Epidermal melanocyte (primary cell): ENCODE results near the gene DLG2.

Experiments used
- DNase-seq: peaks from one replicate; pipeline ENCODE4 v3.0.0; 2011; ENCODE audit warnings: low spot score; ENCODE audit not compliant: insufficient read length

DLG2 gene

DNA sequence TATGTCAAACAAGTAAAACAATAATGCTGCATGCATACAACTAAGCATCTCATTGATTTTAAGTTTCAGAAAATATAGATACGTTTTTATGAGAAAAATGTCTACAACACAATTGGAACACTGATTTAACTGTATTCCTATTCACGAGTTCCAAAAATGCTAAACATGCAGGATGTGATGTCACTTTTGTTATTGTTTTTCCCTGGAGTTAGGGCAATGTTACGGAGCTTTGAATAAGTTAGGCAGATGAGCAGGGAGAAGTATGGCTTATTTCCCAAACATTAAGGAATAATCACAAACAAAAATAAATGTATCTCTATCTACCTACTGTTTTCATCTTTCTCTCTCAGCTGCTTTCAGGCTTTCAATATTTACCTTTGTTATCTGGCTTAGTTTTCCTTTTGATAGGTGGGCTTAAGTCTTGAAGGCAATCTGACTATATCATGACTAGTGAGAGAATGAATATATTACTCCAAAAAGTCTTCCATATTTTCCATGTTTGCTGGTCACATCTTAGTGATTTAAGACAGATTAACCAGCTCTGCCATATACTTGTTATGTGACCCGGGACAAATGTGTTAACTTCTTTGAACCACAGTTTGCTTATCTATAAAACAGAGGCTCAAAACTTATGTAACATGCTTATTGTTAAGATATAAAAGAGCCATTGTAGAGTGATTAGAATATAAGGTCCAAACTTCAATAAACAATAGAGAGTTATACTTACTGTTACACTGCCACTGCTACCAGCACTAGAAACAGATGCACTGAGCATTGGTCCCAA, 1486.6 kb downstream of the DLG2 start:
- no peak for DNase-seq

DNA sequence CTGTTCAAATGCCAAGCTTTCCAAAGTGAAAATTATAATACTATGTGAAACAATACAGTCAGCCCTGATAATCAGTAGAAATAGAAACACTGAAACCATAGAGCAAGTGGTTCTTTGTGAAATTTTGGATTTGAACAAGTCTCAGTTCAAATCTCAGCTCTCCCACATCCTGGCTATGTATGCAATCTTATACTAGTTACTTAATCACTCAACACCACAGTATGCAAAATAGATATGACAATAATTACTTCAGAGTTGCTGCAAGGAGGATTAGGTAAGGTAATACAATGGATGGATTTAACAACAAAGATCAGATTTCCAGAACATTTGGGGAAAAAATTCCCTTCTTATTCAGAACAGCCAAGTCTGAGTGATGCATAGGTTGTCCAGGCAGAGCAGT, 1489.2 kb downstream of the DLG2 start:
- no peak for DNase-seq

DNA sequence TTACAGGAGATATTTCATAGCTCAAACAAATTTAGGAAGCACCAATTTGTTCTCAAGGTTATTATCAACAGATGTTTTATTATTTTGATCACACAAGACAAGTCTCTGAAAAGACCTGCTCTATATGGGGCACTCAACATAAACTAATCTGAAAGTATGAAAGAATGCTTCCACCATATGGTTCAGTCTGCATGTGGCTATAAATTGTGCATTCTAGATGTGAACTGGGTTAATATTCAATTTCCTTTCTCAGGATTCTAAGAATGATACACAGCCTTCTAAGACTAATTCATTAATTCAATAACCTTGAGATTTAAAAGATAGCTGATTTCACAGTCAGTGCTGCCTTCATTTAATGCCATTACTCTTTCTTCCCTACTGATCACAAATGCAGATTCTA, 1489.6 kb downstream of the DLG2 start:
- no peak for DNase-seq

DNA sequence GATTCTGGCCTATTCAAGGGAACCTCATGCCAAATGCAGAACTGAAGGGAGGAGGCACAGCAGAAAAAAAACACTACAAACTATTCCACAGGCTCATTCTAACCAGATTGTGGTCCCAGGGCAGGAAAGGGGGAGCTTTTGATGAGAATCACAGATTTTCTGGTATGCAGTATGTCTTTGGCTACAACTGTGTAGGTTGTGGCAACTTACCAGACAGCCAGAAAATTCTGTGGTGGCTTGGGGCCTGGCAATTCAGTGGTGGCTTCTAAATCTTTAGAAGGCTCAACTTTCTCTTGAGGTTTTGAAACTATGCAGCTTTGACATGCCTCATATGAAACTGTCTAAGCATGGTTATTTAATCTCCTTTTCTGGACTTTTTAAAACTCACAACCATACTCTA, 1490.2 kb downstream of the DLG2 start:
- no peak for DNase-seq

DNA sequence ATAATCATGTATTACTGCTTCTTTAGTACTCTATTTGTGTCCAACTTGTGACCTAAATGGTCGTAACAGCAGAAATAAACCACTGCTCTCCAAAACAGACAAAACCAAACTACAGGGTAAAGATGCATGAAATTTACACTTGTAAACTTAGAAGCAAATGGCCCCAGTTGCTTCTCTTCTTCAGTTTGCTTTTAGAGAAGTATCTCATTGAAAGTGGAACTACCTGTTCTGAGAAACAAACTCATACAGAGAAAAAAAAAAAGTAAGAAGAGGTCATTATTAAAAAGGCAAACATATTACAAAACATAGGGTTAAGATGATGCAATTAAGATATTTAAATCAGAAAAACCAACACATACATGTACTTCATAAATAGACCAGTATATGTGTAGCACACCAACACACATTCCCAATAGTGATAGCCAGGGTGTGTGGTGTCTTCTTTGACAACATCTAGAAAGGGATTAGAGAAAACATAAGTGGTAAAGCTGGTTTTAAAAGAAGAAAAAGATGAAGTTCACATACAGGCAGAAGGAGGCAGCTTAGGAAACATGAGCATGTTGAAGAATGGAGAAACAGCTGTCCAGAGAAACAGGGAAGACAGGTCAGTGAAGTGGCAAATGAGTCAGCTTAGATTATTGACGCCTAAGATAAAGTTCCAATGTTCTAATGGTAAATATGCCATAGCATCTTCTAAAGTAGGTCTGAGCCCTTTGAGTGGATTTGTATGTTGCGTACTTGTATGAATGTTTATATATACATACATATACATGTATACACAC, 1496.3 kb downstream of the DLG2 start:
- DNase-seq: no peak

DNA sequence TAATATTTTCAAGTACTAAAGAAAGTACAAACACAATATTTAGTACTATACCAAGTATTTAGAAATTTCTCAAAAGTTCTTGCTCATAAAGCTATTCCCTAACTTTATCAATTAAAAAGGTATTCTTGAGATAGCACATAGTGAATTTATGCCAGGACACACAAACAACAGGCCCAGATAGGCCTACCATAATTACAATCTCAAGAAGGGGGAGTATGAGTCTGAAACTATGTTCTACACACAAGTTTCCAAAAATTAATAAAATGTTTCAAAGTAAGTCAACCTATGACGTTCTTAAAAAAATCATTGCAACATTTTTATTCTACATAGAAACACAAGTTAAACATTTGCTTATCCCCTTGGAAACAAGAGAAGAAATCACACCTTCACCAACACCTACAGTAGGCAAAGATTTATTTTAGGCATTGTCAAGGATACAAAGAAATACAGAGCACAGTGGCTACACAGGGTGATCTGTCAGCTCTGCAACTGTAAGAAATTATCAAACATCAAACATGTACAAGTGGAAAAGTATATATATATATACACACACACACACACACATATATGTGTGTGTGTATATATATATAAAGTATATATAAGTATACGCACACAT, 1497.1 kb downstream of the DLG2 start:
- DNase-seq: no peak

DNA sequence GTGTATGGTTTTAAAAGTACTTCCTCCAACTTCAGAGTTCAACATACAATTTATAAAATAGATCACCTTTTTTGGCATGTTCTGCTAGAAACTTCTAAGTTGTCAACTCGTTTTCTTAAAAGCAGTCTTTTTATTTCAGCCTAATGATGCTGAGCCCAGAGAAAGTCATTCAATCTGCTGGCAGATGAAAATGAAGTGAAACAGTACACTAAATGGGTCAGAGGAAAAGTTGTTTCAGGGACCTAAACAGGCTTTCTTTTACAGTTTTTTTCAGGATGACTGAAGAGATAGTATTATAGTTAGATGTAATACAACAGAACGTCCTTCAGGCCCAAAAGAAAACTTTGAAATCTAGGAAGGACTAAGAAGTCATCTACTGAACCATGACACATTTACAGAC, 1498.3 kb downstream of the DLG2 start:
- DNase-seq: no peak

DNA sequence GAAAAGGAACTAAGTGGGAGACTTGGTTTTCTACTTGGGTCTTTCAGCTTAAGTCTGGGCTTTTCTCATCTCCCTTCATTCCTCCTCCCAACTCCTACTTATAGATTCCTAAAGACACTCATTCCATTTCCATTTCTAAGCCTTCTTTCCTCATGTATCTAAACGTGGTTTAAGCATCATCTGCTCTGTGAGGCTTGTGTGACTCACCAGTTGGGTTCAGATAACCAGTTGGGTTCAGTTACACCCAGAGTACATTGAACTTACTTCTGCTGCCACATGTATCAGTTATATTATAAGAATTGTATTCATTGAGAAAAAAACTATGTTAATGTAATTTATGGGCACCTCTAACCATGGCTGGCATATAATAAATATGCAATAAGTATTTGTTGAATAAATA, 1509.8 kb downstream of the DLG2 start:
- DNase-seq: no peak

DNA sequence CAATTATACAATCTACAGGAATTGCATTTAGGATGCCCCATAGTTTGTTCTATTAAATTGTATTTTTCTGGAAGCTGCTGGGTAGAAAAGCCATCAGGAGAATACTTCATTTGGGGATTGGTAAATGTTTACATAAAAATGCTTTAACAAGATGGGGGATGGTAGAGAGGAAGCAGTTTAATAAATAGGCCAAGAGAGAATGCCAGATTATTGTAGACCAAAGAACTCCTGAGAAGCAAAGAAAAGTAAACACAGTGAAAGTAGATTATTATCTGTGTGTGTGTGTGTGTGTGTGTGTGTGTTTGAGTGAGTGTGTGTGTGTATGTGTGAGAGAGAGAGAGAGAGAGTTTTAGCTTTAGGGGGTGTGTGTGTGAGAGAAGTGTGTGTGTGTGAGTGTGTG, 1520.6 kb downstream of the DLG2 start:
- no peak for DNase-seq

DNA sequence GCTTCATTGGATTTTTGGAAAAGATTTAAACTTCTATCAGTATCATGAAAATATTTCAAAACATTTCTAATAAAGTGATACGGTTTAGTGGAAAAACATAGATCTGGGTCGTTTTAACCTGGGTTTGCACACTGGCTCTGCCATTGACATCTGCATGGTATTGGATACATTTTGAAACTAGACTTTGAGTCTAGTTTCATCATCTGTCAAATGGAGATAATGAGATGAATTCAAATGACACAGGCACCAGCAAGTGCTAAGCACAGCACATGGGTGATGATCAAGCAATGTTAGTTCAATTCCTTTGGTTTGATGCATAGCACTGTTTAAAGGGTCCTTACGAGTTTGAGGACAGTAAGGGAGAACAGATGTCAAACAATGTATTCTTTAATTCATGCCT, 1522.0 kb downstream of the DLG2 start:
- no peak for DNase-seq

DNA sequence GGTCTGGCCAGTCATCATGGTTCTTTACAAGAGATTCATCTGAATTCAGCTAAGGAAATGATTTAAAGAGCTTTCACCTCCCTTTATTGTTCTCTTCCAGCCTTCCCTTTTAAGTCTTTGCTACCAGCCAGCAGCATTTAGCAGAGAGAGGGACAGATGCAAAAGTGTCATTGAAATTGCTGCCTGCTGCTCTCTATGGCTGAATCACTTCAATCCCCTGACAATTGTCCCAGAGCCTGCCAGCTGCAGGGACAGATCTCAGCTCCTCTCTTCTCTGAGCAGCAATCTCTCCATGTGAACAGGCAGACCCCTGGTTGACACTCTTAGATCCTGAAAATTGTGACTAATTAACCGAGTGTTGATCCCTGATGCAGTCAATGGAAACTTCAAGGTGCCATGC, 1524.0 kb downstream of the DLG2 start:
- no peak for DNase-seq

DNA sequence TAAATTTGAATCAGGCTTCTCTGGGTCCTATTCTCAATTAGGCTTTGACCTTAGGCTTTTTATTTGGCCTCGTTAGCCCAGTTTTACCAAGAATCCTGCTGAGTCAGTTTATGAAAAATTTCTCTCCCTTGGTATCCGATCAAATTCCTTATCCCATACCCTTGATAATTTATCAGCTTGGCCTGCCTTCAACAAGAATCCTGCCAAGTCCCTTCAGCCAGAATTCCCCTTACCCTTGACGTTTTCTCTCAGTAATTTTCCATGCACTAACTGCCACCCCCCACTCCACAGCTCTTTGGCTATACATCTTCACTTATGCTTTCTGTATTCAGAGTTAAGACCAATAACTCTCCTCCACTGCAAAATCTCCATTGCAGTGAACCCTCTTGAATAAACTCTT, 1530.0 kb downstream of the DLG2 start:
- DNase-seq: no peak

DNA sequence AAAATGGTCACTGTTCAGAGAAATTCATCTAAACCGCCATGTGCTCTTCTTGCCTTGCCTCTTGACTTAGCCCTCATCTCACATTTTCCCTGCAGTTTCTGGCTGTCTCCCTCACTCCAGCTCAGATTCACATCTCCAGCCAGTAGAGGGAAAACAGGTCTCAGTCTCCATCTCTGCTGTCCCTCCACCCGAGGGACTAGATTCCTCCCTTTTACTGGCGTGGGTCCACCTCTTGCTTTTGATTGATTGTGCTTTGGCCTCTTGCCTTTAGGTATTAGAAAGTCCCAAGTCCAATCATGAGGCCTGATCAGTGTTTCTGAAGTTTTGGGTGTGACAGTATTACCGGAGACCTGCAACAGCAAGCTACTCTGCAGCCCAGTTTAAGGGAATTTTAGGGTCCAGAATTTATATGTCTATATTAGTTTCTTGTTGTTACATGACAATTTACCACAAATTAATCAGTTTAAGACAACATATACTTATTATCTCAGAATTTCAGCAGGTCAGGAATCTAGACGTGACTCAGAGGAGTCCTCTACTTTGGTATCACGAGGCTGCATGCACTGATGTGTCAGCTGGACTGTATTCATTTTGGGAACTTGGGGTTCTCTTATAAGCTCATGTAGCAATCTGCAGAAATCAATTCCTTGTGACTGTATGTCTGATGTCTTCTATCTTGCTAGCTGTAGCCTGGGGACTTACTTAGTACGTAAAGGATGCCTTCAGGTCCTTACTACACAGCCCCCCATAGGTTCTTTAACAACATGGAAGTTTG, 1535.7 kb downstream of the DLG2 start:
- no peak for DNase-seq

DNA sequence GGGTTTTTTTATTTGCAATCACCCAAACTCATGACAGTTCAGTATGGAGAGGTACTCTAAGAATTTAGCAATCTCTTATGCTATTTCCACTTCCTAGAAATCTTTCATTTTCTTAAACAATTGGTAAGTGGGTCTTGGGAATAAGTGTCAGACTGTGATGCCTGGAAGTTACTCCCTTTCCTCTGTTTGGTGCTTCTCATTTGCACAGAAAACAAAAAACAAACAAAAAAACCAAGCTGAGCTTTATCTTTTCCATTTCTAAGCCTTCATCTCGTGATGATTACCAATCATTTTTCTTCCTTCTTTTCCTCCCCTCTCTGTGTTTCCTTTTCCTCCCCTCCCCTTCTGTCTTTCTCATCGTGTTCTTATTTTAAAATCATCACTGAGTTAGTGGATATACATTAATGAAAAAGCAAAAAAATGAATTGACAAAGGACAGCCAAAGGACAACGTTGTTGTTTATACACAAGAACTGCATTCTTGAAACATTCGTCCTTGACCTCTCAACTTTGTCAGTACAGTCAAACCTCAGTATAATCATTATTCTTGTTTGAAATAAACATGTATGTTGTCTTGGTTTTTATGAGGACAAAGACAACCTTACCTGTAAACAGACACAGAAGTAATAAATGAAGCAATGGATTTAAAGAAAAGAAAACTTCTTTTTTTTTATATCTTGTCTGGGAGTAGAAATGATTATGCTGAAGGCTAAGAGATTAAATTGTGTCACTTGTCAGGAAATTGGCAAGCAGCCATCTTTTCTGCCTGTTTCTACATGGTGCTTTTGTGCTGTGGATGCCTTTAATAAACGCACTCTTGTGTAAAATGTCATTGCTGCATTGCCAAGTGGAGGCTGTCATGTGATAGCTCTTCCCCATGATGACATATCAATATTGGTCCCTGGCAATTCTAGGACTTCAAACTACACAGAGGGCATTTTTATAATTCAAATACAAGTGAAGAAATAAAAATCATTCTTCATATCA, 1537.8 kb downstream of the DLG2 start:
- DNase-seq: no peak

DNA sequence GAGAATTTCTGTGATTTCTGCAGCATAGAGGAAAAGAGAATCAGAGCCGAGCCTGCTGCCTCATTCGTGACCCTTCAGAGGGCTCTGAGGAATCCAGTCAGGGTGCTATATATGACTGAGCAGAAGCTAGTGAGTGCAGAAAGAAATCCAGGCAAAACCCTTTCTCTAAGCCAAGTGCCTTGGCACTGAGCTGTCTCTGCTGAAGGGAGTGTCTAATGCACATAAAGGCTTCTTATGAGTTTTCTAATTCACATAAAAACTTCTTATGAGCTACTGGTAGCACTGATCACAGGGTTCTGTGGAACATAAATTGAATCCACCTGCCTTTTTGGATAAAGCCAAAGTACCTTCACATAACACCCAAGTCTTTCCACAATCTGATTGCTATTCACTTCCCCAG, 1555.3 kb downstream of the DLG2 start:
- no peak for DNase-seq

DNA sequence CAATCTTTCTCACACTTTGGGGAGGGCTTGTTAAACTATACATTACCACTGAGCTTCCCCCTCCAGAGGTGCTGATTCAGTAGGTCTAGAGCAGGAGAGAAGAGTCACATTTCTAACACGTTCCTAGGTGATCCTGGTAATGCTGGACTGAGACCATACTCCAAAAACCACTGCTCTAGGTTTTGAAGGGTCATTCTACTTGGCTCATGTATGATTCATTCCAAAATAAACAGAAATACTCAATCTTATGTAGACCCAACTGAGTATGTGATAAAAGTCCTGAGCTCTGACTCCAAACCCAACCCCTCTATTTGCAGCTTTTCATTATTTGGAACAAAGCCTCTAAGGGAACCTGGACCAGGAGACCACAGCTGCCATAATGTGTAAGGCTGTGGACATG, 1558.1 kb downstream of the DLG2 start:
- DNase-seq: no peak

DNA sequence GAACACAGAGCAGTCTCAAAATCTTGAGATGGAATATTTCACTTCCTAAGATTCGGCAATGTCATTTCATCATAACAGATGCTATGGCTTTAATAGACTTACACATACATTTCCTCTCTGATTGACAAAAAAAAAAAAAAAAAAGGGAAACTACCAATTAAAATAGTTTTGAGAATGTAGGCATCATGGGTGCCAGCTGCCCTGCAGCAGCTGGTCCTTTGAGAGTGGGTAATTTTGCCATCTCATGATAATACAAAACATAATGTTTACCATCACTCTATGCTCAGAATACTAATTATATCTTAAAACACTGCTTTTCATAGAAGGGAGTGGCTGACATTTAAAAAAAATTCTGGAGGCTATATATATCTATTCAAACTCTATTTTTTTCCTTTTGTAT, 1565.4 kb downstream of the DLG2 start:
- no peak for DNase-seq

DNA sequence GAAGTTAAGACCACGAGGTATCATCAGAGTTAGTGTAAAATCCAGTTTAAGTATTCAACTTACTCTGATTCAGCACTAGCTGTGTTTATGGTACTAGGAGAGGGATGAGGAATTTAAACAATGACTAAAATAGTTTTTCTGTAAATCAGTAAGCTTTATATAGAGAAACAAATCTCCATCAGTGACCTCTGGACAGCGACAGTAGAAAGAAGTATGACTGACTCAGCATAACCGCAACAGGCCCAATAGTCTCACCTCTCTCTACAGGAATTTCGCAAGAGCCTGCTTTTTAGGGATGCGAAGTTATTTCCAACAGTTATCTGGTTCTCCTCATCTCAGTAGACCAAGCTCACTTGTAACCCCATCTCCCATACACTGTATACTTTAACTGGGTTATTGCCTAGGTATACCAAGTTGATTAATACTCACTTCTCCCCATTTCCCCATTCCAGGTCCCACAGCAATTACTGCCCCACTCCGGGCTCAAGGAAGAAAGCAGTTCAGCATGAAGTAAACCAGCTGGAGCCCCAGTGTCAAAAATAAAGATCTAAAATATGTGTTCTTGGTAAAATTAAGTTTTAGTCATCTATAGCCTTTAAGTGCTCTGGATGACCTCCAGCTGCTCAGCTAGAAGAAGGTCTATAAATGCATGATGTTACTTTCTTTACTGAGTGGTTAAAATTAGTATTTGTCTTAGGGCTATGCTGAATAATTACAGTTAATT, 1570.3 kb downstream of the DLG2 start:
- no peak for DNase-seq

DNA sequence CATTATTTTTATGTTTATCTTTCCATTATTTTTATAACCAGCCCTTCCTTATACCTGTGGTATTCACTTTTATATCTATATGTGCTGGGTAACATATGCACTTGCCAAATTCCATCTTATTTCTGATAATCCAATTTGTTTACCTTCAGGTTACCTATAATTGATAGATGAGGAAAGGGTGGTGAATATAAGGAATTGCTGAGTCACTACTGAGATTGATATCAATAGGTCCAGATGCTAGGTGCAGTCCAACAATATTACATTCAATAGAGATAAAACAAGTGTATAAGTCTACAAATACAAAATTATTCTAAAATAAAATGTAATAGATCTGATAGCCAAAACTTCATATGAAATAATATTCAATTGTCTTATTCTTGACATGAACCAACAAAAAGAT, 1582.0 kb downstream of the DLG2 start:
- no peak for DNase-seq

DNA sequence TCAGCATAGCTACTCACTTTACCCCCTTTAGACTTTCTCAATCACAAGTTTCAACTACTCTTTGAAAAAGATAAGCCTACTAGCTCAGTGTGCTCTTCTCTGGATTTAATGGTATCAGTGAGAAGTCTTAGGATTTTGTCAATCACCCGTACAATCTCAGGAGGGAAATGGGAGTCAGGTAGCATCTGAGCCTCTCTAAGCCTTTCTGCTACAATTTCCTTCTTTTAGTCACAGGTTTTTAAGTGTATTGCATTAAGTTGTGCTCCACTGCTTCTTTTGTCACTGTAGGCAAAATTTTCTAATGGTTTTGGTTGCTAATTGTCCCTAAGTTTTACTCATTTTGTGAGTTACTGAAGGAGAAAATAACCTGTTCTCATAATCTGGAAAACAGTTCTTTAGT, 1582.4 kb downstream of the DLG2 start:
- DNase-seq: no peak
